Colonic mucosa (tissue), 4 donors: Measurements from ENCODE around the gene TMEM231. TPM values are rescaled to one million over a fixed set of nuclear protein-coding genes. Genes with fewer than 3 reads are reported as not detected.

Experiments
- DNase-seq: peaks from one replicate; pipeline ENCODE4 v3.0.0-alpha.2; 2020
- H3K27ac ChIP-seq: fragments of 200-600 bp; one replicate; pipeline ENCODE4 v1.8.0; 2021
- H3K27me3 ChIP-seq: fragments of 200-600 bp; one replicate; pipeline ENCODE4 v1.8.0; 2021
- H3K36me3 ChIP-seq: fragments of 200-600 bp; one replicate; pipeline ENCODE4 v1.8.0; 2021
- H3K4me1 ChIP-seq: fragments of 200-600 bp; one replicate; pipeline ENCODE4 v1.8.0; 2021; ENCODE audit warnings: mild to moderate bottlenecking
- H3K4me3 ChIP-seq: fragments of 200-600 bp; one replicate; pipeline ENCODE4 v1.8.0; 2021
- H3K9ac ChIP-seq, 2 donors: one replicate each; pipeline ENCODE4 v1.7.0; 2013; ENCODE audit warnings: control low read depth in 2 of 2, low read depth in 2 of 2, low read length in 2 of 2
- H3K9me3 ChIP-seq: fragments of 200-600 bp; one replicate; pipeline ENCODE4 v1.8.0; 2021
- intact Hi-C: fragments of 100-400 bp; cut with DNase I; formaldehyde crosslinking; loops from one replicate; pipeline ENCODE4 v1.14.1; 2022
- total RNA-seq, 2 donors: library from RNA; stranded (reverse); fragmentation: NEBNext Ultra II Directional in 1 of 2; extraction: Animal tissue kit (Norgen Biotek cat#: 25700) in 1 of 2; gene quantifications; one replicate each; pipeline ENCODE4 v1.2.1, GENCODE V29; 2021
- TF ChIP-seq, protein P1 (sequence below): fragments of 200-600 bp; IDR thresholded peaks from one replicate; pipeline ENCODE4 v1.8.0; 2022; ENCODE audit warnings: antibody characterized with exemption, mild to moderate bottlenecking
- donor health status: healthy.
- donor health status: DM: no; HTN: no; CAD: no.
- donor health status: DM: no; HTN: no; CAD: no.

Gene TMEM231
- total RNA-seq, 2 donors from 2014 or later: 4.7 to 6.3 TPM

GRCh38 chr16:75579281-75579834 is 23.3 kb upstream of the TMEM231 start:
- intact Hi-C loops: no loop called here
- Histone ChIP-seq H3K27ac (no peak overlapping the region), H3K4me3 (no peak overlapping the region), H3K9me3 (no peaks in the 10 kb centered on the region), H3K4me1 (no peaks in the 10 kb centered on the region), H3K27me3 (no peaks in the 10 kb centered on the region), H3K36me3 (peaks cover 11% of the 10 kb centered on the region), H3K9ac (no peak overlapping the region)
- no peak for DNase-seq
- TF ChIP-seq, protein P1, sequence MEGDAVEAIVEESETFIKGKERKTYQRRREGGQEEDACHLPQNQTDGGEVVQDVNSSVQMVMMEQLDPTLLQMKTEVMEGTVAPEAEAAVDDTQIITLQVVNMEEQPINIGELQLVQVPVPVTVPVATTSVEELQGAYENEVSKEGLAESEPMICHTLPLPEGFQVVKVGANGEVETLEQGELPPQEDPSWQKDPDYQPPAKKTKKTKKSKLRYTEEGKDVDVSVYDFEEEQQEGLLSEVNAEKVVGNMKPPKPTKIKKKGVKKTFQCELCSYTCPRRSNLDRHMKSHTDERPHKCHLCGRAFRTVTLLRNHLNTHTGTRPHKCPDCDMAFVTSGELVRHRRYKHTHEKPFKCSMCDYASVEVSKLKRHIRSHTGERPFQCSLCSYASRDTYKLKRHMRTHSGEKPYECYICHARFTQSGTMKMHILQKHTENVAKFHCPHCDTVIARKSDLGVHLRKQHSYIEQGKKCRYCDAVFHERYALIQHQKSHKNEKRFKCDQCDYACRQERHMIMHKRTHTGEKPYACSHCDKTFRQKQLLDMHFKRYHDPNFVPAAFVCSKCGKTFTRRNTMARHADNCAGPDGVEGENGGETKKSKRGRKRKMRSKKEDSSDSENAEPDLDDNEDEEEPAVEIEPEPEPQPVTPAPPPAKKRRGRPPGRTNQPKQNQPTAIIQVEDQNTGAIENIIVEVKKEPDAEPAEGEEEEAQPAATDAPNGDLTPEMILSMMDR: no peak

DNA sequence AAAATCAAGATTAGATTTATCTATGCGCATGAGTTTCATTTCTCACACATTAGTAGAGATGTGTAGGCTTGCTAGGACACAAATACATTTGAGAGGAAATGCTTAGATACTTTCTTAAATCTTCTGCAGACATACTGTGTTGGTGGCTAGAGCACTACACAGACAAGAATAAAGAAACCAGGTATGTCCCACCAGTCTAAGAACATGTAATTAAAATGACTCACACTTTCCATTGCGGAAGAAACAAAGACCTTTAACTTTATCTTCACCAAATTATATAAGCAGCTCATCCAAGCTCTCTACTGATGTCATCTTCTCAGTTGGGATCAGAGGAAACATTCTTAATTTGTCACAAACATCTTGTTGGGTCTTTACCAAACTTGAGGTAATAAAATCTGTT is 22.7 kb upstream of the TMEM231 start:
- no peak for DNase-seq
- intact Hi-C loops: no loop called here
- no peak overlapping the region for H3K4me3 ChIP-seq
- H3K36me3 ChIP-seq: peaks cover 12% of the 10 kb centered on the region
- no peaks in the 10 kb centered on the region for H3K27me3 ChIP-seq
- H3K9me3 ChIP-seq: no peaks in the 10 kb centered on the region
- TF ChIP-seq, protein P1: no peak
- H3K9ac ChIP-seq: no peak overlapping the region
- no peaks in the 10 kb centered on the region for H3K4me1 ChIP-seq
- no peak overlapping the region for H3K27ac ChIP-seq

DNA sequence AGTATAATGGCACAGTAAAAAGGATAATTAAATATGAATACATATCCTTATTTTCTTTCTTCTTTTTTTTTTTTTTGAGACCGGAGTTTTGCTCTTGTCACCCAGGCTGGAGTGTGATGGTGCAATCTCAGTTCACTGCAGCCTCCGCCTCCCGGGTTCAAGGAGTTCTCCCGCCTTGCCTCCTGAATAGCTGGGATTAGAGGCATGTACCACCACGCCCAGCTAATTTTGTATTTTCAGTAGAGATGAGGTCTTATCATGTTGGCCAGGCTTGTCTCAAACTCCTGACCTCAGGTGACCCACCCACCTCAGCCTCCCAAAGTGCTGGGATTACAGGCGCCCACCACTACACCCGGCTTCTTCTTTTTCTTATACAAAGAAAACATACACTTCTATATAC is 22.2 kb upstream of the TMEM231 start:
- Histone ChIP-seq H3K27ac (no peak overlapping the region), H3K4me3 (no peak overlapping the region), H3K9me3 (no peaks in the 10 kb centered on the region), H3K9ac (no peak overlapping the region), H3K4me1 (no peaks in the 10 kb centered on the region), H3K27me3 (no peaks in the 10 kb centered on the region), H3K36me3 (peaks cover 17% of the 10 kb centered on the region)
- intact Hi-C loops: no loop called here
- TF ChIP-seq, protein P1: no peak
- no peak for DNase-seq

GRCh38 chr16:75576384-75576811 is 20.3 kb upstream of the TMEM231 start:
- intact Hi-C loops: no loop called here
- Histone ChIP-seq H3K4me3 (no peak overlapping the region), H3K36me3 (peaks cover 22% of the 10 kb centered on the region), H3K27me3 (no peaks in the 10 kb centered on the region), H3K9me3 (no peaks in the 10 kb centered on the region), H3K9ac (no peak overlapping the region), H3K27ac (no peak overlapping the region), H3K4me1 (no peaks in the 10 kb centered on the region)
- TF ChIP-seq, protein P1: no peak
- DNase-seq: no peak

DNA sequence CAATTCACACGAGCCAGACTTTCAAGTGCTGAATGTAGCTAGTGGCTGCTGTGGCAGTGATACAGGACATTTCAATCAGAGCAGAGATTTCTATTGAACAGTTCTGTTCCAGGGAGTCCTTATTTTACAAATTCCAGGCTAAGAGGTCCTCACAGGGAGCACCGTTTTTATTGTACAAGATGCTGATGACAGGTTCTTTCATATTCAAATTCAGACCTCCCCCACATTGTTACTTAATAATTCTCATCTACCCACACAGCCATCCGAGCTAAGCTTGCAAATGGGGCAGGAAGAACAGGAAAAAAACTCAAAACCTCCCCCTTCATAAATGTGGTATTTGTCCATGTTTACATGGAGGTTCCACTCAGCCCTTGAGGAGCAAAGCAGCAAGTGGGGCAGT is 19.9 kb upstream of the TMEM231 start:
- Histone ChIP-seq H3K9me3 (no peaks in the 10 kb centered on the region), H3K4me3 (no peak overlapping the region), H3K27ac (no peak overlapping the region), H3K27me3 (no peaks in the 10 kb centered on the region), H3K9ac (no peak overlapping the region), H3K36me3 (peaks cover 22% of the 10 kb centered on the region), H3K4me1 (peaks cover under 1% of the 10 kb centered on the region)
- no peak for DNase-seq
- TF ChIP-seq, protein P1: no peak
- intact Hi-C loops: no loop called here
